AG10803 (cell line): Measurements from ENCODE around the gene RNF11.

ENCODE experiments used
- DNase-seq: peaks from one replicate; pipeline ENCODE4 v3.0.0; 2010; ENCODE audit warnings: low read depth
- H3K4me3 ChIP-seq: 2 replicates; pipeline ENCODE4 v1.5.1; 2011; ENCODE audit warnings: mild to moderate bottlenecking, low read length, control low read depth
- TF ChIP-seq, protein P1 (sequence below): conservative IDR thresholded peaks from 2 replicates; pipeline ENCODE4 v1.5.1; 2011; ENCODE audit warnings: mild to moderate bottlenecking, low read length, control low read depth, inconsistent platforms

Gene RNF11

GRCh38 chr1:51235673-51236530 lies at the start of gene RNF11:
Gene RNF11 (plus strand): TSS chr1:51236273. CDS start chr1:51236757, 484 bp downstream.
- peak; percentile 85 for DNase-seq
- TF ChIP-seq, protein P1, sequence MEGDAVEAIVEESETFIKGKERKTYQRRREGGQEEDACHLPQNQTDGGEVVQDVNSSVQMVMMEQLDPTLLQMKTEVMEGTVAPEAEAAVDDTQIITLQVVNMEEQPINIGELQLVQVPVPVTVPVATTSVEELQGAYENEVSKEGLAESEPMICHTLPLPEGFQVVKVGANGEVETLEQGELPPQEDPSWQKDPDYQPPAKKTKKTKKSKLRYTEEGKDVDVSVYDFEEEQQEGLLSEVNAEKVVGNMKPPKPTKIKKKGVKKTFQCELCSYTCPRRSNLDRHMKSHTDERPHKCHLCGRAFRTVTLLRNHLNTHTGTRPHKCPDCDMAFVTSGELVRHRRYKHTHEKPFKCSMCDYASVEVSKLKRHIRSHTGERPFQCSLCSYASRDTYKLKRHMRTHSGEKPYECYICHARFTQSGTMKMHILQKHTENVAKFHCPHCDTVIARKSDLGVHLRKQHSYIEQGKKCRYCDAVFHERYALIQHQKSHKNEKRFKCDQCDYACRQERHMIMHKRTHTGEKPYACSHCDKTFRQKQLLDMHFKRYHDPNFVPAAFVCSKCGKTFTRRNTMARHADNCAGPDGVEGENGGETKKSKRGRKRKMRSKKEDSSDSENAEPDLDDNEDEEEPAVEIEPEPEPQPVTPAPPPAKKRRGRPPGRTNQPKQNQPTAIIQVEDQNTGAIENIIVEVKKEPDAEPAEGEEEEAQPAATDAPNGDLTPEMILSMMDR: 0 out of 2 replicates have a peak, but pooled peaks have one; percentile 5
- peak within 1 kb of the TSS; percentile 81 for H3K4me3 ChIP-seq

GRCh38 chr1:51188230-51188629 lies 47.8 kb upstream of the RNF11 start:
- no peak overlapping the region for H3K4me3 ChIP-seq
- no peak for DNase-seq
- TF ChIP-seq, protein P1: no peak

GRCh38 chr1:51189421-51190073 lies 46.5 kb upstream of the RNF11 start:
- H3K4me3 ChIP-seq: no peak overlapping the region
- DNase-seq: peak; percentile 84

DNA sequence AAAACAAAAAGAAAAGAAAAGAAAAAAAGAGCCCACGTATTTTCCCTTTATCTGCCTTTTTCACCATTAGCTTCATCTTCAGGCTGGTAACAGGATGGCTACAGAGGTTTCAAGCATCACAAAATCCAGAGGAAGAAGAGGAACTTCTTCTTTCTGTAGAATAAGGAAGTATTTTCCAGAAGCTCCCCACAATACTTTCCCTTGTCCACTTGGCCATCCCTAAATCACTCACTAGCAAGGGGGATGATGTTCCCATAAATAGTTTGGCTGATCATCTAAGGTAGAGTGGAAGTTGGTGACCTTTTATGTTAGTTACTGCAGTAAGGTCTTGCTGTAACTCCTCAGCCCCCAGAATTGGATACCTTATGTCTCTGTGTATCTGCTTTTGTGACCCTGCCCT lies 45.1 kb upstream of the RNF11 start:
- H3K4me3 ChIP-seq: no peak overlapping the region
- TF ChIP-seq, protein P1: no peak
- no peak for DNase-seq

More at GRCh38 chr1:51189421-51190073, 46.5 kb upstream of the RNF11 start:
- TF ChIP-seq, protein P1: peak; percentile 98

- H3K4me3 ChIP-seq: no peak overlapping the region
- TF ChIP-seq, protein P1: peak; percentile 95
- peak; percentile 88 for DNase-seq
Measured at GRCh38 chr1:51192213-51192843, 43.7 kb upstream of the RNF11 start.

DNA sequence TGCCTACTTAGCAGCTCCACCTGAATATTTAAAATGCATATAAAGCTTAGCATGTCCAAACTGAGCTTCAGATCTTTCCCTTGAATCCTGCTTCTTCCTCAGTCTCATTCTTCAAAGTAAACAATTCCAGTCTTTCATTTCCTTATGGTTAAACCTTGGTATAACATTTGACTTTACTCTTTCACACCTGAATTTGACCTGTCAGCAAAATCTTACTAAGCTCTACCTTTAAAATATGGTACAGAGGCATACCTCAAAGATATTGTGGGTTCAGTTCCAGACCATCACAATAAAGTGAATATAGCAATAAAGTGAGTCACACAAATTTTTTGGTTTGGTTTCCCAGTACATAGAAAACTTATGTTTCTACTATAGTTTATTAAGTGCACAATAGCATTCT lies 42.5 kb upstream of the RNF11 start:
- no peak overlapping the region for H3K4me3 ChIP-seq
- no peak for DNase-seq
- TF ChIP-seq, protein P1: no peak
